ENCODE measurements around the gene TMEM81.
A peak's percentile ranks its signal among the peaks of the same experiment; 100 is the strongest.

TMEM81 gene

DNA sequence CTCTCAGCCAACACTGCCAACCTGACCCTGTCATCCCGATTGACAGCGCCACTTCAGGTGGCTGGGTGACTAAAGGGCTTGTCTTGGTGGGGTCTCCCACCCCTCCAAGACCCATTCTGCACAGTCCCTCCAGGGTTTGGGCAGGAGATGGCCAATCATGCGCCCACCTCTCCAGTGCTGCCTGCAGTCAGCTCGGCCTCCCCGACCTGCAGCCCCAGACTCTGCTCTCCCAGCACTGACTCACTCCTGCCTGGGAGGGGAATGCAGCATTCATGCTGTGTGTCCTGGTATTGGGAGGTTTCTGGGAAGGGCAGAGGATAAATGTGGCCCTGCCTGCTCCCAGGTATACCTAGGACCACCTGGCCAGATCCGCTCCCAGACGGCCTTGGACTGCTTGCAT, 9.7 kb downstream of the TMEM81 start:
- Histone ChIP-seq H3K27me3 (ENCODE audit: control insufficient read depth in 3 of 3, insufficient read depth in 3 of 3, low read depth in 1 of 3, low read length in 3 of 3) (peaks cover 0 to 8% (median 0%) of the 10 kb centered on the region in 3 experiments), H2BK12ac (ENCODE audit: low read length) (no peak overlapping the region), H3K36me3 (replicated peaks in 1 of 2; ENCODE audit: control insufficient read depth in 2 of 2, insufficient read depth in 2 of 2, low read length in 2 of 2) (no peaks in the 10 kb centered on the region), H3K14ac (ENCODE audit: low read length) (no peak overlapping the region), H3K18ac (ENCODE audit: low read length) (no peak overlapping the region), H4K8ac (ENCODE audit: low read depth, low read length) (no peak overlapping the region), H3K9me3 (replicated peaks in 1 of 2; ENCODE audit: control insufficient read depth in 2 of 2, insufficient read depth in 1 of 2, low read depth in 1 of 2, low read length in 2 of 2) (no peaks in the 10 kb centered on the region), H3K4me1 (ENCODE audit: control insufficient read depth in 2 of 2, insufficient read depth in 1 of 2, low read depth in 1 of 2, low read length in 2 of 2) (peaks cover 0 to 3% of the 10 kb centered on the region in 2 donors), H4K91ac (ENCODE audit: low read depth, low read length, poor library complexity) (no peak overlapping the region), H3K4me3 (ENCODE audit: low read length in 2 of 2) (no peak overlapping the region), H3K23ac (ENCODE audit: low read depth, low read length, poor library complexity) (peak overlapping the region; percentile 46), H3K4me2 (ENCODE audit: insufficient read depth, low read length, poor library complexity, severe bottlenecking) (no peak overlapping the region), H2BK15ac (ENCODE audit: low read length) (no peak overlapping the region), H3K27ac (replicated peaks; ENCODE audit: low read length) (no peak overlapping the region), H3K4ac (ENCODE audit: low read length) (no peak overlapping the region), H2BK120ac (ENCODE audit: low read depth, low read length) (no peak overlapping the region), H3K79me1 (ENCODE audit: low read depth, low read length) (no peaks in the 10 kb centered on the region), H2AFZ (ENCODE audit: low read length) (no peak overlapping the region), H2BK5ac (ENCODE audit: low read length) (no peak overlapping the region), H3K9ac (ENCODE audit: low read depth, low read length, poor library complexity) (no peak overlapping the region), H2AK5ac (ENCODE audit: low read depth, low read length) (no peak overlapping the region)
- WGBS, 2 donors (ENCODE audit: extremely low coverage in 2 of 2, insufficient read length in 2 of 2, insufficient replicate concordance in 1 of 2), result no CpG with 5 or more reads among the region's 7 CpGs
- DNase-seq (ENCODE audit: low spot score), result no peak

DNA sequence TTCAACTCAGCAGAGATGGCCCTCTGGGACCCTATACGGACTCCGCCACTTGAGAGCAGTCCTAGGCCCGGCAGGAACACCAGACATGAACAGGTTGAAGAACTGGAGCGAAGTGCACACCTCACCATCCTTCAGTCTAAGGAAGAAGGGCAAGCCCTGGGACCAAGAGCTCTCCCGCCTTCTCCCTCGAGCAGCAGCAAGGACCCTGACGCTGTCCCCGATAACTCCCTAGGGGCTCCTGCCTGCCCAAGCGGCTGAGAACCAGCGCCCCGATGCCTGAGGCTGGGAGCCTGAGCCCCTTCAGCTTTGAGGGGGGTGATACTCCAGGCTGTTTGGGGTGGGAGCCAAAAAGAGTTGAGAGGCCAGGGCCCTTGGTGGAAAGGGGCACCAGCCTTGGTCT, 10.2 kb downstream of the TMEM81 start:
- H3K4ac ChIP-seq (ENCODE audit: low read length), result no peak overlapping the region
- peaks cover 0 to 3% of the 10 kb centered on the region in 2 donors for H3K4me1 ChIP-seq (ENCODE audit: control insufficient read depth in 2 of 2, insufficient read depth in 1 of 2, low read depth in 1 of 2, low read length in 2 of 2)
- H2BK12ac ChIP-seq (ENCODE audit: low read length), result no peak overlapping the region
- H3K14ac ChIP-seq (ENCODE audit: low read length), result no peak overlapping the region
- peaks cover 0 to 8% (median 0%) of the 10 kb centered on the region in 3 experiments for H3K27me3 ChIP-seq (ENCODE audit: control insufficient read depth in 3 of 3, insufficient read depth in 3 of 3, low read depth in 1 of 3, low read length in 3 of 3)
- no peak overlapping the region for H2BK5ac ChIP-seq (ENCODE audit: low read length)
- H3K27ac ChIP-seq (replicated peaks; ENCODE audit: low read length), result no peak overlapping the region
- no peak overlapping the region for H3K4me3 ChIP-seq (ENCODE audit: low read length in 2 of 2)
- no peaks in the 10 kb centered on the region for H3K9me3 ChIP-seq (replicated peaks in 1 of 2; ENCODE audit: control insufficient read depth in 2 of 2, insufficient read depth in 1 of 2, low read depth in 1 of 2, low read length in 2 of 2)
- H2BK120ac ChIP-seq (ENCODE audit: low read depth, low read length), result no peak overlapping the region
- no peak overlapping the region for H3K23ac ChIP-seq (ENCODE audit: low read depth, low read length, poor library complexity)
- no peak overlapping the region for H2AK5ac ChIP-seq (ENCODE audit: low read depth, low read length)
- H3K18ac ChIP-seq (ENCODE audit: low read length), result peak overlapping the region; percentile 29
- H3K4me2 ChIP-seq (ENCODE audit: insufficient read depth, low read length, poor library complexity, severe bottlenecking), result no peak overlapping the region
- no peaks in the 10 kb centered on the region for H3K79me1 ChIP-seq (ENCODE audit: low read depth, low read length)
- no peak for DNase-seq (ENCODE audit: low spot score)
- no peak overlapping the region for H4K8ac ChIP-seq (ENCODE audit: low read depth, low read length)
- H2BK15ac ChIP-seq (ENCODE audit: low read length), result no peak overlapping the region
- no CpG with 5 or more reads among the region's 11 CpGs for WGBS, 2 donors (ENCODE audit: extremely low coverage in 2 of 2, insufficient read length in 2 of 2, insufficient replicate concordance in 1 of 2)
- H2AFZ ChIP-seq (ENCODE audit: low read length), result no peak overlapping the region
- H3K9ac ChIP-seq (ENCODE audit: low read depth, low read length, poor library complexity), result no peak overlapping the region
- no peak overlapping the region for H4K91ac ChIP-seq (ENCODE audit: low read depth, low read length, poor library complexity)
- H3K36me3 ChIP-seq (replicated peaks in 1 of 2; ENCODE audit: control insufficient read depth in 2 of 2, insufficient read depth in 2 of 2, low read length in 2 of 2), result no peaks in the 10 kb centered on the region

DNA sequence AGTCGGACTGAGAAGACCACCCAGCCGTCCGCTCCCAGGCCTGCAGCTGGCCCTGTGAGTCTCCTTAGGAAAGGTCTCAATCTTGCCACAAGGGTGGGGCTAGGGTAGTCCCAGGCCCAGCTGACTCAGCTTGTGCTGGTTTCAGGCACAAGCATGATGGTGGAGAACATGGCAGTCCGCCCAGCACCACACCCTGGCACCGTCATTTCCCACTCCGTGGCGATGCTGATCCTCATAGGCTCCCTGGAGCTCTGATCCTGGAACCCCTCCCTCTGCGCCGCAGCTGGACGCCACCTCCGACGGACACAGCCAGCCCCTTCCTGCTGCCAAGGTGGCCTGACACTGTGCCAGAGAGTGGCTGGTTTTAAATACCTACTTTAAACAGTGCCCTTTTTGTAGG, 10.7 kb downstream of the TMEM81 start:
- H3K4me1 ChIP-seq (ENCODE audit: control insufficient read depth in 2 of 2, insufficient read depth in 1 of 2, low read depth in 1 of 2, low read length in 2 of 2), result peaks cover 0 to 3% of the 10 kb centered on the region in 2 donors
- no peak overlapping the region for H2AFZ ChIP-seq (ENCODE audit: low read length)
- no CpG with 5 or more reads among the region's 12 CpGs for WGBS, 2 donors (ENCODE audit: extremely low coverage in 2 of 2, insufficient read length in 2 of 2, insufficient replicate concordance in 1 of 2)
- no peaks in the 10 kb centered on the region for H3K79me1 ChIP-seq (ENCODE audit: low read depth, low read length)
- DNase-seq (ENCODE audit: low spot score), result no peak
- no peak overlapping the region for H3K4ac ChIP-seq (ENCODE audit: low read length)
- no peak overlapping the region for H3K9ac ChIP-seq (ENCODE audit: low read depth, low read length, poor library complexity)
- H3K4me3 ChIP-seq (ENCODE audit: low read length in 2 of 2), result no peak overlapping the region
- no peak overlapping the region for H4K8ac ChIP-seq (ENCODE audit: low read depth, low read length)
- H2AK5ac ChIP-seq (ENCODE audit: low read depth, low read length), result peak overlapping the region; percentile 51
- H3K18ac ChIP-seq (ENCODE audit: low read length), result no peak overlapping the region
- H3K27me3 ChIP-seq (ENCODE audit: control insufficient read depth in 3 of 3, insufficient read depth in 3 of 3, low read depth in 1 of 3, low read length in 3 of 3), result peaks cover 0 to 8% (median 0%) of the 10 kb centered on the region in 3 experiments
- H3K36me3 ChIP-seq (replicated peaks in 1 of 2; ENCODE audit: control insufficient read depth in 2 of 2, insufficient read depth in 2 of 2, low read length in 2 of 2), result no peaks in the 10 kb centered on the region
- H3K4me2 ChIP-seq (ENCODE audit: insufficient read depth, low read length, poor library complexity, severe bottlenecking), result no peak overlapping the region
- no peak overlapping the region for H4K91ac ChIP-seq (ENCODE audit: low read depth, low read length, poor library complexity)
- H3K23ac ChIP-seq (ENCODE audit: low read depth, low read length, poor library complexity), result peak overlapping the region; percentile 25
- H3K14ac ChIP-seq (ENCODE audit: low read length), result no peak overlapping the region
- H2BK5ac ChIP-seq (ENCODE audit: low read length), result no peak overlapping the region
- H2BK120ac ChIP-seq (ENCODE audit: low read depth, low read length), result no peak overlapping the region
- H2BK15ac ChIP-seq (ENCODE audit: low read length), result no peak overlapping the region
- H3K27ac ChIP-seq (replicated peaks; ENCODE audit: low read length), result no peak overlapping the region
- no peaks in the 10 kb centered on the region for H3K9me3 ChIP-seq (replicated peaks in 1 of 2; ENCODE audit: control insufficient read depth in 2 of 2, insufficient read depth in 1 of 2, low read depth in 1 of 2, low read length in 2 of 2)
- no peak overlapping the region for H2BK12ac ChIP-seq (ENCODE audit: low read length)

DNA sequence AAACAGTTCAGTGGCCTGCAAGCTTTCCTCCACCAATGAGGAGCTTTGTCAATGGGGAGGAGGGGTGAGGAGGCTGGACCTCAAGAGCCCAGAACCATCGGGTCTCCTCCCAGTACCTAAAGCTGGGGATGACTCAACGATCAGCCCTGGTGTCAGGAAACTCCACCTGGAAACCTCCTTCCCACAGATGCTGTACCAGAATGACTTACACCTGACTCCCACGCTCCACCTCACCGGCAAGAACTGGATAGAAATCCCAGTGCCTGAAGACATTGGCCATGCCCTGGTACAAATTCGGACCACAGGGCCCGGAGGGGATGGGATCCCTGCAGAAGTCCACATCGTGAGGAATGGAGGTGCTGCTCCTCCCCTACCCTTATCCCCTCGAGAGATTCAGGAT, 11.4 kb downstream of the TMEM81 start:
- H3K27ac ChIP-seq (replicated peaks; ENCODE audit: low read length), result no peak overlapping the region

More for the DNA sequence above, 11.4 kb downstream of the TMEM81 start:
- Histone ChIP-seq H2AK5ac (ENCODE audit: low read depth, low read length) (no peak overlapping the region), H2AFZ (ENCODE audit: low read length) (no peak overlapping the region), H3K4ac (ENCODE audit: low read length) (no peak overlapping the region), H3K4me2 (ENCODE audit: insufficient read depth, low read length, poor library complexity, severe bottlenecking) (no peak overlapping the region), H3K14ac (ENCODE audit: low read length) (no peak overlapping the region), H4K91ac (ENCODE audit: low read depth, low read length, poor library complexity) (no peak overlapping the region), H2BK5ac (ENCODE audit: low read length) (no peak overlapping the region), H3K9ac (ENCODE audit: low read depth, low read length, poor library complexity) (no peak overlapping the region), H3K36me3 (replicated peaks in 1 of 2; ENCODE audit: control insufficient read depth in 2 of 2, insufficient read depth in 2 of 2, low read length in 2 of 2) (no peaks in the 10 kb centered on the region), H4K8ac (ENCODE audit: low read depth, low read length) (no peak overlapping the region), H2BK120ac (ENCODE audit: low read depth, low read length) (no peak overlapping the region), H3K79me1 (ENCODE audit: low read depth, low read length) (no peaks in the 10 kb centered on the region), H3K9me3 (replicated peaks in 1 of 2; ENCODE audit: control insufficient read depth in 2 of 2, insufficient read depth in 1 of 2, low read depth in 1 of 2, low read length in 2 of 2) (no peaks in the 10 kb centered on the region), H2BK15ac (ENCODE audit: low read length) (no peak overlapping the region), H3K4me3 (ENCODE audit: low read length in 2 of 2) (no peak overlapping the region), H3K23ac (ENCODE audit: low read depth, low read length, poor library complexity) (no peak overlapping the region), H3K4me1 (ENCODE audit: control insufficient read depth in 2 of 2, insufficient read depth in 1 of 2, low read depth in 1 of 2, low read length in 2 of 2) (peaks cover 0 to 3% of the 10 kb centered on the region in 2 donors), H3K27me3 (ENCODE audit: control insufficient read depth in 3 of 3, insufficient read depth in 3 of 3, low read depth in 1 of 3, low read length in 3 of 3) (peaks cover 0 to 8% (median 0%) of the 10 kb centered on the region in 3 experiments), H3K18ac (ENCODE audit: low read length) (no peak overlapping the region), H2BK12ac (ENCODE audit: low read length) (no peak overlapping the region)
- DNase-seq (ENCODE audit: low spot score), result no peak
- WGBS, 2 donors (ENCODE audit: extremely low coverage in 2 of 2, insufficient read length in 2 of 2, insufficient replicate concordance in 1 of 2), result no CpG with 5 or more reads among the region's 8 CpGs

Measured in neuronal stem cell (in vitro differentiated cells).